HG03354 (cell line): ENCODE measurements around the gene TSFM.
A peak's percentile ranks its signal among the peaks of the same experiment; 100 is the strongest.

ENCODE experiments used
- ATAC-seq: cut with Tn5 transposase; IDR thresholded peaks from one replicate; pipeline ENCODE4 v1.9.1; 2021; ENCODE audit warnings: mild to moderate bottlenecking; ENCODE audit not compliant: unreplicated experiment, poor library complexity, severe bottlenecking

The TSFM gene

DNA sequence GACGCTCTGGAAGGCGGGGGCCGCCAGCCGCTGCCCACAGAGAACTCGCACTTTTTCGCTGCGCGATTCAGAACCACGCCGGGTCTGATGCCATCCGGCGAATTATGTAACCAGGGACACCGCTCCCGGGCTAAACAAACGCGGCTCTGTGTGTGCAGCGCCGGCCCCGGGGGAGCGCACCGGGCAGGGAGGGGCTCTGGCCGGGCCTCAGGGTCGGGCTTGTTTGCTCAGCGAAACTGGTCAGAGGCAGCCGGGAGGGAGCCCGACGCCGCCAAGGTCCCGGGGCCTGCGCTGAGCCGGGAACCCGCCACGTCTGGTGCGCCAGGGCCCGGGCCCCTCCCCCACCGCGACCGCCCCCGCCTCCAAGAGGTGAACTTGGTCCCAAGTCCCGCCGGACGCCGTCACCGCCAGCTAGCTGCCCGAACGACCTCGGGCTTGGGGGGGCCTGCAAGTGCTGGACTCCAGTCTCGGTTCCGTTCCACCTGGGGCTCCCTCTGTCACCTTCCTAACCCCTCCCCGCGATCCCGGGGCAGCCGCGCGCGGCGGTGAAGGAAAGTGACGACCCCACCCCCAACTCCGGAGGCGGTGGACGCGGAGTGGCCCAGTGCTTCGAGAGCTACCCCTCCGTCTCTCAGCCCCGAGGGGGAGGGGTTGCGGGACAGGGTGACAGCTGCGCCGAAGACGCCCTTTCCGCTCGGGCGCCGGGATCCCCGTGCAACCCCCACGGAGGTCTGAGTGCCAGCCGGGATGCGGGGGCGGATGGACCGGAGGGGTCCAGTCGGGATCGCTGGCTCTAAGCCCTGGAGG lies 63.1 kb downstream of the TSFM start:
- peak; percentile 46 for ATAC-seq

DNA sequence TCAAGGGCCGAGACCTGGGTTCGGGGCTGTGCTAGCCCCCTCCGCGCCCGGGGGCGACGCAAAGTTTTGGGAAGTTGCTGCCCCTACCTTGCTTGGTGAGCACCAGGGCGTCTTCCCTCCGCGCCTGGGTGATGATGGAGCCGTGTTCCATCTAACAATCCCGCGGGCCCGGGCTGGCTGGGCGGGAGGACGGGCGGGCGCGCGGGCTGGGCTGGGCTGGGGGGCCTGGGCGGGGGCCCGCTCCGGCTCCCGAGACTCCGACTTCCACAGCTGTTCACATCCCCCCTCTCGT lies 63.6 kb downstream of the TSFM start:
- ATAC-seq: peak; percentile 16

DNA sequence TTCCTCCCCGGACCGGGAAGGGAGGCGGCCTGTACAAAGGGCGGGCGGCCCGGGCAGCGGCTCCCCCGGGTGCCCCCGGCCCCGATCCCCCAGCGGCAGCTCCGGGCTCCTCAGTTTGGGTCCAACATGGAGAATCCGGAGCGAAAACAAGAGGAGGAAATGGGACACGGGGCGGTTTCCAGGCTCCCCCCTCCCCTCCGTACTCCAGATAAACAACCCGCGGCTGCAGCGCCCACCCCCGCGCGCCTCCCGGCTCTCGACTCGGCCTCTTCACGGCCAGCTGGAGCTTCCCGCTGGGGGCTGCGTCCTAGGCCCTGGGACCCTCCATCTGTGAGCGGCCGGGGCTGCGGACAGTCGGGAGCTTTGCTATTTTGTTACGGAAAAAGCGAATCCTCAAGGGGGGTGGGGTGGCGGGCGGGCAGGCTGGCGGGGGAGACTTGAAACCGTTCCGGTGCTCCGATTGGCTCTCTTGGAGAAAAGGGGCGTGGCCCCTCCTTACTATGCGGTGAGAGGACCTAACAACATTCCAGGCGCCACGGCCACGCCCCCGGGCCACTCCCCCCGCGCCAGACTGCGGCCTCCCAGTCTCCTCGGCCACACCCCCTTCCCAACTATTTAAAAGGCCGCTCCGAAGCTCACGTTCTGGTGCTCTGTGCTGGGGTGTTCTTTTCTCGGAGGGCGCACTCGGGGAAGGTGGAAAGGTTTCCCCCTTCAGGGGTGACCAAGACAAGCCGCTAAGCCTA lies 64.2 kb downstream of the TSFM start, which contains the start of gene CTDSP2:
Gene CTDSP2 (minus strand): TSS at position 153 of the 743 bp plus-strand sequence. CDS start 294 bp downstream, outside the sequence.
- ATAC-seq: peak; percentile 35
